Kidney (tissue), 14 donors: ENCODE data around the gene RUNDC3A. TPM values are rescaled to one million over a fixed set of nuclear protein-coding genes. Genes with fewer than 3 reads are reported as not detected.

Experiments used
- DNase-seq, 5 donors: peaks; one replicate each; pipeline ENCODE4 v3.0.0-alpha.2; 2013 to 2020
- FAIRE-seq: peaks from 2 replicates; lab custom pipeline; 2012; peaks lifted over from hg19 to GRCh38; lab: Jason Lieb, UNC
- H3K27ac ChIP-seq, 2 donors: one replicate each; pipeline ENCODE4 v1.7.0; 2013; ENCODE audit warnings: low read depth in 2 of 2, low read length in 2 of 2, inconsistent platforms in 1 of 2
- H3K27me3 ChIP-seq: one replicate; pipeline ENCODE4 v1.7.1; 2013; ENCODE audit warnings: low read length, inconsistent platforms; ENCODE audit not compliant: control insufficient read depth, insufficient read depth
- H3K36me3 ChIP-seq, 3 donors: one replicate each; pipeline versions ENCODE4 v1.7.0 to v1.7.1; 2013; ENCODE audit warnings: low read length in 3 of 3, control low read depth in 1 of 3, inconsistent platforms in 1 of 3; ENCODE audit not compliant: insufficient read depth in 3 of 3, control insufficient read depth in 2 of 3
- H3K4me1 ChIP-seq, 3 donors: one replicate each; pipeline versions ENCODE4 v1.7.0 to v1.7.1; 2013; ENCODE audit warnings: low read length in 3 of 3, inconsistent platforms in 1 of 3, low read depth in 1 of 3; ENCODE audit not compliant: control insufficient read depth in 2 of 3, insufficient read depth in 2 of 3
- H3K4me3 ChIP-seq, 3 donors: one replicate each; pipeline versions ENCODE4 v1.7.0 to v1.8.1; 2013; ENCODE audit warnings: low read length in 3 of 3, control low read depth in 1 of 3, inconsistent platforms in 1 of 3
- H3K9ac ChIP-seq, 3 donors: one replicate each; pipeline versions ENCODE4 v1.7.0 to v1.7.1; 2013; ENCODE audit warnings: low read length in 3 of 3, control low read depth in 1 of 3, inconsistent platforms in 1 of 3
- H3K9me3 ChIP-seq, 3 donors: one replicate each; pipeline versions ENCODE4 v1.7.0 to v1.7.1; 2013; ENCODE audit warnings: low read length in 3 of 3, control low read depth in 1 of 3, inconsistent platforms in 1 of 3; ENCODE audit not compliant: control insufficient read depth in 2 of 3, insufficient read depth in 1 of 3
- intact Hi-C: fragments of 100-400 bp; cut with DNase I; formaldehyde crosslinking; loops from one replicate; pipeline ENCODE4 v1.11.1; 2022
- polyA plus RNA-seq: library from polyadenylated mRNA; stranded (reverse); fragments of 350-450 nt; fragmentation: Illumina TruSeq; extraction: RNeasy Lipid Tissue Mini Kit (QIAGEN cat#74804); gene quantifications from one replicate; pipeline ENCODE4 v1.2.3, GENCODE V29; 2014; ENCODE audit warnings: low read depth, low replicate concordance; ENCODE audit not compliant: insufficient read depth
- total RNA-seq: library from RNA; stranded (reverse); fragmentation: NEBNext Ultra II Directional; extraction: Animal tissue kit (Norgen Biotek cat#: 25700); gene quantifications from one replicate; pipeline ENCODE4 v1.2.1, GENCODE V29; 2021
- TF ChIP-seq, protein P1 (sequence below): IDR thresholded peaks from 3 replicates; pipeline ENCODE4 v1.5.1; 2012; ENCODE audit warnings: mild to moderate bottlenecking, moderate library complexity, borderline replicate concordance; ENCODE audit not compliant: insufficient read depth; ENCODE audit errors: extremely low read depth
- donor health status: control.
- donor health status: control.
- donor health status: control.
- donor health status: control.
- donor health status: control.
- donor health status: DM: yes; HTN: yes; CAD: no.
- donor health status: Normal renal cell carcinoma (clear cell type).

Gene RUNDC3A
- total and polyA plus RNA-seq, 2 donors from 2014 or later = 2.2 to 6.4 TPM

DNA sequence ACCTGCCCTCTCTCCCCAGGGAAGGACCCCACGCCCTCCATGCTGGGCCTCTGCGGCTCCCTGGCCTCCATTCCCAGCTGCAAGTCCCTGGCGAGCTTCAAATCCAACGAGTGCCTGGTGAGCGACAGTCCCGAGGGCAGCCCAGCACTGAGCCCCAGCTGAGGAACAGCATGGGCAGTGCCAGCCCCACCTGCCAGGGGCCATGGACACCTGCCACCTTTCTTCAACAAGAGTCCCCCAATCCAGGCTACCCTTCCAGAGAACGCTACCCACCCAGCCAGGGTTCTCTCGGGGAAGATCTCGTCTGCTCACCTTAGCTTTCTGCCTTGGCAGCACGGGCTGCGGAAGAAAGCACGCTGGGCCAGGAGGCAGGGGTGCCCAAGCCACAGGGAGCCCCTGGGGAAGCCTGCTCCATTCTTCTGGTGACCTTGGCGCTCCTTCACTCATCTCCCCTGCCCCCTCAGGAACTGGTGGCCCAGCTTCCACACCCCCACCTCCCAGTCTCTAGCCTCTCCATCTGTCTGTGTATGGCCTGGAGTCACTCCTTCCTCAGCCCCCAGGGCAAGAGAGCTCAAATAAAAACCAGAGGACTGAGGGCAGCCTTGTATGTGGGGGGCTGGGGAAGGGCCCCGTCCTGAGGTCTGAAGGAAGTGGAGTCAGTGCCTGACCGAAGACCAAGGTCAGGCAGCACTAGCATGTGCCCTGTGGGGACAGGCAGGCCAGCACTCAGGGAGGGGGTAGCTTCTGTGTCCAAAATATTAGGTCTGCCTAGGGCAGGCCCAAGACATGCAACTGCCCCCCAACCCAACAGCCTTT is 9.9 kb downstream of the RUNDC3A start:
- Histone ChIP-seq H3K9ac (no peak overlapping the region), H3K9me3 (no peaks in the 10 kb centered on the region), H3K36me3 (peaks cover 0 to 25% (median 16%) of the 10 kb centered on the region in 3 donors), H3K27ac (no peak overlapping the region), H3K27me3 (peaks cover 19% of the 10 kb centered on the region), H3K4me1 (peaks cover 0 to 8% (median 0%) of the 10 kb centered on the region in 3 donors), H3K4me3 (no peak overlapping the region)
- TF ChIP-seq, protein P1, sequence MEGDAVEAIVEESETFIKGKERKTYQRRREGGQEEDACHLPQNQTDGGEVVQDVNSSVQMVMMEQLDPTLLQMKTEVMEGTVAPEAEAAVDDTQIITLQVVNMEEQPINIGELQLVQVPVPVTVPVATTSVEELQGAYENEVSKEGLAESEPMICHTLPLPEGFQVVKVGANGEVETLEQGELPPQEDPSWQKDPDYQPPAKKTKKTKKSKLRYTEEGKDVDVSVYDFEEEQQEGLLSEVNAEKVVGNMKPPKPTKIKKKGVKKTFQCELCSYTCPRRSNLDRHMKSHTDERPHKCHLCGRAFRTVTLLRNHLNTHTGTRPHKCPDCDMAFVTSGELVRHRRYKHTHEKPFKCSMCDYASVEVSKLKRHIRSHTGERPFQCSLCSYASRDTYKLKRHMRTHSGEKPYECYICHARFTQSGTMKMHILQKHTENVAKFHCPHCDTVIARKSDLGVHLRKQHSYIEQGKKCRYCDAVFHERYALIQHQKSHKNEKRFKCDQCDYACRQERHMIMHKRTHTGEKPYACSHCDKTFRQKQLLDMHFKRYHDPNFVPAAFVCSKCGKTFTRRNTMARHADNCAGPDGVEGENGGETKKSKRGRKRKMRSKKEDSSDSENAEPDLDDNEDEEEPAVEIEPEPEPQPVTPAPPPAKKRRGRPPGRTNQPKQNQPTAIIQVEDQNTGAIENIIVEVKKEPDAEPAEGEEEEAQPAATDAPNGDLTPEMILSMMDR = no peak
- FAIRE-seq (no peak), DNase-seq (no peak)
- intact Hi-C loops = no loop called here

DNA sequence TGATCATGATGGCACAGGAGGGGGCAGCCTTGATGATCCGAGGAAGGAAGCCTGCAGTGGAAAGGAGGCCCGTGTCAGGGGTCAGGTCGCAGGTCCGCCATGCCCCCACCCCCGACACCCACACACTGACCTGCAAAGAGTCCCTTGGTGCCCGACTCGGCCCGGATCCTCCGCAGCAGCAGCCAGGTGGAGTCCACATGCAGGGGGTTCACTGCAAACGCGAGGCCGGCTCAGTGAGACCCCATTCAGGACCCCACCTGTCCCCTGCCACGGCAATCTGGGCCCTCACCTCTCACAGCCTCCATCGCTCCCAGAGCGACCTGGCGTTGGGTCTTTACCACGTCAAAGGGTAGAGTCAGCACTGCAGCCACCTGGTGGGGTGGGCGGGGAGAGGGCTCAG is 11.7 kb downstream of the RUNDC3A start:
- FAIRE-seq (no peak), DNase-seq (no peak)
- intact Hi-C loops = no loop called here
- Histone ChIP-seq H3K27me3 (peaks cover 13% of the 10 kb centered on the region), H3K27ac (no peak overlapping the region), H3K9me3 (no peaks in the 10 kb centered on the region), H3K9ac (no peak overlapping the region), H3K36me3 (peaks cover 0 to 25% (median 16%) of the 10 kb centered on the region in 3 donors), H3K4me3 (no peak overlapping the region), H3K4me1 (peaks cover 0 to 11% (median 0%) of the 10 kb centered on the region in 3 donors)
- TF ChIP-seq, protein P1 = no peak

DNA sequence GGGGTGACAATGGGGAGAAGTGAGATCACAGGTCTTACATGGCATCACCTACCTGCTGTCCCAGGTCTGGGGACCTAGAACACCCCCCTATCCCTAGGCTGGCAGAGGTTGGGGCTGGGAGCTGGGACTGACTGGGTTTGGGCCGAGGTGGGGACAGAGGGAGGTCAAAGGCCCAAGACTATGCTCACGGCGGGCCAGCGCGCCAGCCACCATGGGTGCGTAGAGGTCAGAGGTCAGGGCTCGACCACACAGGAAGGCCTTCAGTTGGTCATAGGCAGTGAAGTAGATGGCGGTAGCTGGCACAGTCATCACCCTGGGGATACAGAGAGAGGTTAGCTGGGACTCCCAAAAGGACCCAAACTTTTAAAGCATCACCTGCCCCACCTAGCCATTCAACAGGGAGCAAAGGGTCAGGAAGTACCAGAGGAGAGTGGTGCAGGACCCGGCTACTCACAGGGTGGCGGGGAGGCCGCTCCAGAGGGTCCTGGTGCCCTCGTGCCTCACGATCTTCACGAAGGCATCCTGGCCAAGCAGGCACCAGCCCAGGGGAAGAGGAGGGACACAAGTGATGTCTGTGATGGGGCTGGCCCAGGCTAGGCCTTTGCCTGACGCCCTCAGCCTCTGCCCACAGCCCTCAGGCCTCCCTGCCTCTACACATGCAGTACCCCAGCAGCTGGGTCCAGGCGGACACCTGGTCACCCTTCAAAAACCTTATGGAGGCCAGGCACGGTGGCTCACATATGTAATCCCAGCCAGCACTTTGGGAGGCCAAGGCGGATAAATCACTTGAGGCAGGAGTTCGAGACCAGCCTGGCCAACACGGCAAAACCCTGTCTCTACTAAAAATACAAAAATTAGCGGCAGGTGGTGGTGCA is 13.1 kb downstream of the RUNDC3A start:
- Histone ChIP-seq H3K9me3 (no peaks in the 10 kb centered on the region), H3K27ac (no peak overlapping the region), H3K4me1 (peaks cover 0 to 14% (median 0%) of the 10 kb centered on the region in 3 donors), H3K4me3 (no peak overlapping the region), H3K36me3 (peaks cover 0 to 25% (median 16%) of the 10 kb centered on the region in 3 donors), H3K27me3 (peaks cover 6% of the 10 kb centered on the region), H3K9ac (no peak overlapping the region)
- FAIRE-seq (no peak), DNase-seq (no peak)
- TF ChIP-seq, protein P1 = no peak
- intact Hi-C loops = no loop called here
